Coronary artery (tissue), 2 donors: ENCODE data around the gene GPAM.
A peak's percentile ranks its signal among the peaks of the same experiment; 100 is the strongest.

Experiments used
- DNase-seq: peaks from one replicate; pipeline ENCODE4 v3.0.0-alpha.2; 2017; ENCODE audit warnings: low spot score
- H3K27ac ChIP-seq, 2 donors: fragments of 200-600 bp; sonication (generic); one replicate each; pipeline ENCODE4 v1.5.1; 2016 to 2019
- H3K4me3 ChIP-seq: fragments of 200-600 bp; sonication (generic); 2 replicates; pipeline ENCODE4 v1.5.1; 2016; ENCODE audit warnings: mild to moderate bottlenecking, moderate library complexity
- TF ChIP-seq, protein P1 (sequence below): fragments of 200-600 bp; sonication (generic); IDR thresholded peaks from one replicate; pipeline ENCODE4 v1.5.1; 2019; ENCODE audit warnings: antibody characterized with exemption

GPAM gene

GRCh38 chr10:112191041-112191590 lies 7.6 kb upstream of the GPAM start:
- H3K27ac ChIP-seq = no peak overlapping the region
- TF ChIP-seq, protein P1, sequence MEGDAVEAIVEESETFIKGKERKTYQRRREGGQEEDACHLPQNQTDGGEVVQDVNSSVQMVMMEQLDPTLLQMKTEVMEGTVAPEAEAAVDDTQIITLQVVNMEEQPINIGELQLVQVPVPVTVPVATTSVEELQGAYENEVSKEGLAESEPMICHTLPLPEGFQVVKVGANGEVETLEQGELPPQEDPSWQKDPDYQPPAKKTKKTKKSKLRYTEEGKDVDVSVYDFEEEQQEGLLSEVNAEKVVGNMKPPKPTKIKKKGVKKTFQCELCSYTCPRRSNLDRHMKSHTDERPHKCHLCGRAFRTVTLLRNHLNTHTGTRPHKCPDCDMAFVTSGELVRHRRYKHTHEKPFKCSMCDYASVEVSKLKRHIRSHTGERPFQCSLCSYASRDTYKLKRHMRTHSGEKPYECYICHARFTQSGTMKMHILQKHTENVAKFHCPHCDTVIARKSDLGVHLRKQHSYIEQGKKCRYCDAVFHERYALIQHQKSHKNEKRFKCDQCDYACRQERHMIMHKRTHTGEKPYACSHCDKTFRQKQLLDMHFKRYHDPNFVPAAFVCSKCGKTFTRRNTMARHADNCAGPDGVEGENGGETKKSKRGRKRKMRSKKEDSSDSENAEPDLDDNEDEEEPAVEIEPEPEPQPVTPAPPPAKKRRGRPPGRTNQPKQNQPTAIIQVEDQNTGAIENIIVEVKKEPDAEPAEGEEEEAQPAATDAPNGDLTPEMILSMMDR = no peak
- no peak for DNase-seq
- no peak overlapping the region for H3K4me3 ChIP-seq

DNA sequence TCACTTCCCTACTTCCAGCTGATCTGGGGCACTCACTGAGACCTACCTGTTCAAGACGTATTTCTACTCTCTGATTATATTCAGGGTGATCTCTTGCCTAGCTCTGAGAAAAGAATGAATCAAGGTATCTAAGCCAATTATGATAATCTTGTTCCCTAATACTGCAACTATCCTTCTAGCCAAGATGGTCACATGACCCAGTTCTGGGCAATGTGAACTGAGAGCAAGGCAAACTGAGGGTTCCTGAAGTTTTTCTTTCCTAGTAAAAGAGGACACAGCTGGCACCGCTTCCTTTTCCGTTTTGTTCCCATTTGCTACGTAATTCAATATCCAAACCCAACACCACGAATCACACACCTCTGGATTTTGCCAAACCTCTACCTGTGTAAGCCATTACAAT lies 5.9 kb upstream of the GPAM start:
- Histone ChIP-seq H3K27ac (no peak overlapping the region), H3K4me3 (no peak overlapping the region)
- no peak for DNase-seq
- TF ChIP-seq, protein P1 = no peak

DNA sequence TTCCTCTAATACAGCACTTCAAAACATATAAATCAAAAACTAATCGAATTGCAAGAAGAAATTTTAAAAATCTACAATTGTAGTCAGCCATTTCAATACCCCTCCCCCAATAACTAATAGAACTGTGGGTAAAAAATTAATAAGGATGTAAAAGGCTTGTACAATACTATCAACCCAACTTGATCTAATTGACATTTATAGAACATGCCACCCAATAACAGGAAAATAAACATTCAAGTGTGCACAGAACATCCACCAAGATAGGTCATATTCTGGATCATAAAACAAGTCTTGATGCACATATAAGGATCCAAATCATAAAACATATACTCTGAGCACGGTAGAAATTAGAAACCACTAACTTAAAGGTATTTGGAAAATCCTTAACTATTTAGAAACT lies 4.0 kb upstream of the GPAM start:
- TF ChIP-seq, protein P1 = no peak
- Histone ChIP-seq H3K27ac (no peak overlapping the region), H3K4me3 (no peak overlapping the region)
- DNase-seq = no peak

DNA sequence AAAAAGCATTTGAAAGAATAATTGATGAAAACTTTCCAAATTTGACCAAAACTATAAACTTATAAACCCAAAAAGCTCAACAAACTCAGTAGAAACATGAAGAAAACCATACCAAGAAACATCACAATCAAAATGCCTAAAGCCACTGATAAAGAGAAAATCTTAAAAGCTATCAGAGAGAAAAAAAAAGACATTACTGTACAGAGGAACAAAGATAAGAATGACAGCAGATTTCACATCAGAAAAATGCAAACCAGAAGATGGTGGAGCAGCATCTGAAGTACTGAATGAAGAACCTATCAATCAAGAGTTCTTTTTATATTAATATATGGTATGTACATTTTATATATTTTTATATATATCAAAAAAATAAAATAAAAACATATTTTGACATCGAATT lies 2.4 kb upstream of the GPAM start:
- DNase-seq = no peak
- TF ChIP-seq, protein P1 = no peak
- no peak overlapping the region for H3K27ac ChIP-seq
- H3K4me3 ChIP-seq = no peak overlapping the region

- TF ChIP-seq, protein P1 = no peak
- H3K27ac ChIP-seq = peak overlapping the region in 1 of 2 donors; percentile 88
- H3K4me3 ChIP-seq = peak overlapping the region; percentile 85
- no peak for DNase-seq
These were observed 814 bp upstream of the GPAM start for GRCh38 chr10:112184379-112184778.

DNA sequence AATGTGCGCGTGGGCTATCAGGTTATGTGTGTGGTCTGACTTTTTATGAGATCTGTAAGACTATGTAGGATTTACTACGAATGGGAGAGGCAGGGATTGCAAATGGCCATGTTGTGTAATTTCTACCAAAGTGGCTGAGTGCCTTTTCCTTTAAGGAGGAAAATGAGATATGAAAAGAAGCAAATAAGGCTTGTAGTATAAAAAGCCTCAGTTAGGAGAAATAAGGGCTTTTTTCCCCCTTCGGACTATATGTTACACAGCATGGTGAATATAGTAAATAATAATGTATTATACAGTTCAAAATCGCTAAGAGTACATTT lies 447 bp upstream of the GPAM start:
- TF ChIP-seq, protein P1 = no peak
- no peak for DNase-seq
- peak overlapping the region; percentile 85 for H3K4me3 ChIP-seq
- peak overlapping the region; percentile 74 to 88 for H3K27ac ChIP-seq

DNA sequence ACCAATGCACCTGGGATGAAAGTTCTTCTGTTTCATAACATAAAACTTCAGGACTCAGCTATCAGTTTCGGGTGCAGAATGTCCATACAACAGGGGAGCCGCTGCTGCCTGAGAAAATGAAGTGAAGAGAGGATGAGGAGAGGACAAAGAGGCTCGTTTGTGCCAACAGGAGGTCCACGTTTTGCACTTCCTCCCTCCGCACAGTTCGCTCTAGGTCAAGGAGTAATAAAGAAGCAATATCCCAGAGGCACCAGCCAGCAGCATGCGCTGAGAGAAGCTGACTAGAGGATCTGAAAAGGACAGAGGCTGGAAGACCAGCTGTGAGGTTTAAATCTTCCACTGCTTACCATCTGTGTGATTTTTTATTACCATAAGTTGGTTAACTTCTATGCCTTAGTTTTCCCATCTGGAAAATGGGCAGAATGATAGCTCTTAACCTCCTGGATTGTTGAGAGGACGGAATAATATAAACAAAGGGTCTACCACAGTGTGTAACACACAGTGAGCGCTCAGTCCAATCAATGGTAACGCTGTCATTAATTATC lies 709 bp downstream of the GPAM start:
- Histone ChIP-seq H3K4me3 (peak overlapping the region; percentile 85), H3K27ac (peak overlapping the region in 1 of 2 donors; percentile 88)
- DNase-seq = no peak
- TF ChIP-seq, protein P1 = no peak
